ENCODE data around the gene ATP5F1C.
"Not testable (repeated sequence)": the region's sequence is repeated elsewhere in the genome, so short reads cannot be mapped to it uniquely, and the experiment has no call there.

The ATP5F1C gene

GRCh38 chr10:7787857-7788638 is at the start of gene ATP5F1C, which contains the start of gene KIN:
Gene ATP5F1C, plus strand, starts transcription at chr10:7788177. Its CDS starts 31 bp downstream, at chr10:7788208.
Gene KIN, minus strand, starts transcription at chr10:7787993. Its CDS starts 60 bp downstream, at chr10:7787933.
- DNase-seq: peak; percentile 85

- no peak for DNase-seq
These were observed 49.2 kb upstream of the ATP5F1C start for GRCh38 chr10:7738536-7739407.

GRCh38 chr10:7744307-7744706 is 43.7 kb upstream of the ATP5F1C start:
- DNase-seq: no peak

GRCh38 chr10:7748637-7749036 is 39.3 kb upstream of the ATP5F1C start:
- not testable (repeated sequence) for DNase-seq

GRCh38 chr10:7750222-7750621 is 37.8 kb upstream of the ATP5F1C start:
- DNase-seq: no peak

- no peak for DNase-seq
These were observed 35.7 kb upstream of the ATP5F1C start for GRCh38 chr10:7752251-7752650.

GRCh38 chr10:7755103-7755502 is 32.9 kb upstream of the ATP5F1C start:
- no peak for DNase-seq

GRCh38 chr10:7756360-7756992 is 31.5 kb upstream of the ATP5F1C start:
- no peak for DNase-seq

GRCh38 chr10:7763929-7764328 is 24.0 kb upstream of the ATP5F1C start:
- no peak for DNase-seq

- DNase-seq: no peak
These were observed 21.7 kb upstream of the ATP5F1C start for GRCh38 chr10:7766241-7766640.

GRCh38 chr10:7767209-7767608 is 20.8 kb upstream of the ATP5F1C start:
- no peak for DNase-seq

- DNase-seq: no peak
These were observed 19.6 kb upstream of the ATP5F1C start for GRCh38 chr10:7768417-7768816.

GRCh38 chr10:7773845-7774801 is 13.9 kb upstream of the ATP5F1C start:
- DNase-seq: no peak

- DNase-seq: no peak
These were observed 11.2 kb upstream of the ATP5F1C start for GRCh38 chr10:7776777-7777176.

- not testable (repeated sequence) for DNase-seq
These were observed 5.8 kb upstream of the ATP5F1C start for GRCh38 chr10:7782194-7782593.

- no peak for DNase-seq
These were observed 1.5 kb upstream of the ATP5F1C start for GRCh38 chr10:7786430-7786829.

GRCh38 chr10:7787150-7787856 is 674 bp upstream of the ATP5F1C start:
- DNase-seq: no peak

- no peak for DNase-seq
These were observed 786 bp downstream of the ATP5F1C start for GRCh38 chr10:7788639-7789286.

GRCh38 chr10:7789390-7789789 is 1.4 kb downstream of the ATP5F1C start:
- DNase-seq: no peak

- no peak for DNase-seq
These were observed 4.6 kb downstream of the ATP5F1C start for GRCh38 chr10:7792541-7792940.
